Measurements from ENCODE around the gene TIMM29.

DNA sequence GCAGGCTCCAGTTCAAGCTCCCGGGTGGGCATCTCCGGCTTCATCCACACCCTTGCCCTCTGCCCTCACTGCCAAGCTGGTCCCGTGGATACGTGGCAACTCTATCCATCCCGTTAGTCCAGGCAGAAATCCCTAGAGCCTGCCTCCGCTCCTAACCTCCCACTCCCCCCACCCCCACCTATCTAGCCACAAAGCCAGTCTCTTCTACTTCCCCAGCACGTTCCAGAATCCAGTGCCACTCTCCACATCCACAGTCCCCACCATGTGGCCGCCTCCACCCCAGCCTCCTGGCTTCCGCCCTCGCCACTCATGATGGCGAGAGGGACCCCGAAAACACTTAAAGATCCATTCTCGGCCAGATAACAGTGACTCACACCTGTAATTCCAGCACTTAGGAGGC lies 4.0 kb upstream of the TIMM29 start:
- TF ChIP-seq SMARCA4 (IDR thresholded peaks at IDR 0.05) = no peak
- TF ChIP-seq ZNF263 (CRISPR knock-in tag; IDR thresholded peaks at IDR 0.05; ENCODE audit: borderline replicate concordance) = no peak
- TF ChIP-seq FOXJ2 (tag; IDR thresholded peaks at IDR 0.05) = no peak
- no peak for TF ChIP-seq SMC3 (conservative IDR thresholded peaks at IDR 0.05; ENCODE audit: insufficient read depth, low read depth, low read length)
- no peak for TF ChIP-seq BMI1 (IDR thresholded peaks at IDR 0.05; ENCODE audit: low read length)
- TF ChIP-seq ZNF445 (CRISPR knock-in tag; IDR thresholded peaks at IDR 0.05; ENCODE audit: low read depth) = no peak
- no peak for TF ChIP-seq GABPA (tag; conservative IDR thresholded peaks at IDR 0.05; ENCODE audit: low read depth)
- no peak for TF ChIP-seq FOSL1 (tag; conservative IDR thresholded peaks at IDR 0.05)
- TF ChIP-seq ZNF133 (CRISPR knock-in tag; IDR thresholded peaks at IDR 0.05) = no peak
- TF ChIP-seq DPF2 (IDR thresholded peaks at IDR 0.05) = no peak
- TF ChIP-seq KLF16 (IDR thresholded peaks at IDR 0.05) = no peak
- TF ChIP-seq HCFC1 (IDR thresholded peaks at IDR 0.05; ENCODE audit: low read depth, low read length) = no peak
- TF ChIP-seq MAFK (IDR thresholded peaks at IDR 0.05; ENCODE audit: low read length) = no peak

Measured in K562 (cell line).